ENCODE results near the gene PLA2G2F. TPM values are rescaled to one million over a fixed set of nuclear protein-coding genes. Genes with fewer than 3 reads are reported as not detected.

PLA2G2F gene
- total and polyA plus RNA-seq, 7 donors, result 0.03 TPM; not detected in 6

DNA sequence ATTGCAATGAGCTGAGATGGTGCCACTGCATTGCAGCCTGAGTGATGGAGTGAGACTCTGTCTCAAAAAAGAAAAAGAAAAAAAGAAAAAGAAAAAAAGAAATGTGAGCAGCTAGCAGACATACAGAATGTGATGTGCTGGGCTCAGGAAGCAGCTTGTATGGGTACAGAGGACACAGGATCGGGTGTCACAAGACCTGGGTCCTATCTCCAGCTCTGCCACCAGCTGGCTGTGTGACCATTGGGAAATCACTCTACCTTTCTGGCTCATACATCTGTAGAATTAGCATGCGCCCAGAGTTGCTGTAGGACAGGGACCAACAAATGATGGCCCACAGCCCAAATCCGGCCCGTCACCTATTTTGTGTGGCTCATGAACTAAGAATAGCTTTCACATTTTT lies 50.5 kb downstream of the PLA2G2F start:
- no peaks in the 10 kb centered on the region for H3K9me3 ChIP-seq
- DNase-seq (no peak), ATAC-seq (no peak)
- H3K4me3 ChIP-seq, result no peak overlapping the region
- H3K27me3 ChIP-seq (ENCODE audit: insufficient read depth in 3 of 3, low read length in 2 of 3), result peaks cover 0 to 42% (median 4%) of the 10 kb centered on the region in 3 donors
- no peaks in the 10 kb centered on the region for H3K36me3 ChIP-seq (ENCODE audit: insufficient read depth in 1 of 2, low read depth in 1 of 2)
- WGBS, 3 donors, result 55 to 84% (median 66%) methylated on average over 4 of the region's 4 CpGs
- peaks cover under 1% of the 10 kb centered on the region for H3K4me1 ChIP-seq
- H3K27ac ChIP-seq, result no peak overlapping the region
- TF ChIP-seq, protein P1, sequence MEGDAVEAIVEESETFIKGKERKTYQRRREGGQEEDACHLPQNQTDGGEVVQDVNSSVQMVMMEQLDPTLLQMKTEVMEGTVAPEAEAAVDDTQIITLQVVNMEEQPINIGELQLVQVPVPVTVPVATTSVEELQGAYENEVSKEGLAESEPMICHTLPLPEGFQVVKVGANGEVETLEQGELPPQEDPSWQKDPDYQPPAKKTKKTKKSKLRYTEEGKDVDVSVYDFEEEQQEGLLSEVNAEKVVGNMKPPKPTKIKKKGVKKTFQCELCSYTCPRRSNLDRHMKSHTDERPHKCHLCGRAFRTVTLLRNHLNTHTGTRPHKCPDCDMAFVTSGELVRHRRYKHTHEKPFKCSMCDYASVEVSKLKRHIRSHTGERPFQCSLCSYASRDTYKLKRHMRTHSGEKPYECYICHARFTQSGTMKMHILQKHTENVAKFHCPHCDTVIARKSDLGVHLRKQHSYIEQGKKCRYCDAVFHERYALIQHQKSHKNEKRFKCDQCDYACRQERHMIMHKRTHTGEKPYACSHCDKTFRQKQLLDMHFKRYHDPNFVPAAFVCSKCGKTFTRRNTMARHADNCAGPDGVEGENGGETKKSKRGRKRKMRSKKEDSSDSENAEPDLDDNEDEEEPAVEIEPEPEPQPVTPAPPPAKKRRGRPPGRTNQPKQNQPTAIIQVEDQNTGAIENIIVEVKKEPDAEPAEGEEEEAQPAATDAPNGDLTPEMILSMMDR (IDR thresholded peaks at IDR 0.05), result no peak
- intact Hi-C loops (cut with DNase I), result loop anchor here in 1 of 2 donors (5.0 kb wide), 1 partner anchor 212 kb away; the partner anchor contains the start of gene PLA2G2A

GRCh38 chr1:20190256-20191160 lies 51.4 kb downstream of the PLA2G2F start:
- no peak overlapping the region for H3K27ac ChIP-seq

GRCh38 chr1:20191266-20191825 lies 52.2 kb downstream of the PLA2G2F start:
- Histone ChIP-seq H3K4me1 (peaks cover 4% of the 10 kb centered on the region), H3K27me3 (ENCODE audit: insufficient read depth in 3 of 3, low read length in 2 of 3) (peaks cover 0 to 26% (median 4%) of the 10 kb centered on the region in 3 donors)
- intact Hi-C loops (cut with DNase I), result loop anchor here in 1 of 2 donors (5.0 kb wide), 1 partner anchor 214 kb away; the partner anchor contains the start of gene PLA2G2A

More at GRCh38 chr1:20190256-20191160, 51.4 kb downstream of the PLA2G2F start:
- WGBS, 3 donors, result 73 to 86% (median 76%) methylated on average over 19 of the region's 19 CpGs
- no peak overlapping the region for H3K4me3 ChIP-seq
- intact Hi-C loops (cut with DNase I), result loop anchor here in 1 of 2 donors (5.0 kb wide), 1 partner anchor 213 kb away; the partner anchor contains the start of gene PLA2G2A
- no peaks in the 10 kb centered on the region for H3K9me3 ChIP-seq
- peaks cover 4% of the 10 kb centered on the region for H3K4me1 ChIP-seq
- H3K27me3 ChIP-seq (ENCODE audit: insufficient read depth in 3 of 3, low read length in 2 of 3), result peaks cover 0 to 35% (median 4%) of the 10 kb centered on the region in 3 donors
- H3K36me3 ChIP-seq (ENCODE audit: insufficient read depth in 1 of 2, low read depth in 1 of 2), result no peaks in the 10 kb centered on the region
- ATAC-seq (no peak), DNase-seq (no peak)
- TF ChIP-seq, protein P1 (IDR thresholded peaks at IDR 0.05), result no peak

GRCh38 chr1:20192364-20192763 lies 53.2 kb downstream of the PLA2G2F start:
- DNase-seq (no peak), ATAC-seq (peak in 1 of 4 donors; percentile 38)
- Histone ChIP-seq H3K27me3 (ENCODE audit: insufficient read depth in 3 of 3, low read length in 2 of 3) (peaks cover 0 to 19% (median 4%) of the 10 kb centered on the region in 3 donors), H3K4me3 (no peak overlapping the region), H3K36me3 (ENCODE audit: insufficient read depth in 1 of 2, low read depth in 1 of 2) (no peaks in the 10 kb centered on the region), H3K4me1 (peaks cover 4% of the 10 kb centered on the region), H3K27ac (no peak overlapping the region), H3K9me3 (no peaks in the 10 kb centered on the region)
- TF ChIP-seq, protein P1 (IDR thresholded peaks at IDR 0.05), result no peak
- intact Hi-C loops (cut with DNase I), result loop anchor here in 1 of 2 donors (5.0 kb wide), 1 partner anchor 215 kb away; the partner anchor contains the start of gene PLA2G2A
- WGBS, 3 donors, result 44 to 51% (median 46%) methylated on average over 5 of the region's 5 CpGs

More at GRCh38 chr1:20191266-20191825, 52.2 kb downstream of the PLA2G2F start:
- Histone ChIP-seq H3K4me3 (no peak overlapping the region), H3K27ac (no peak overlapping the region), H3K9me3 (no peaks in the 10 kb centered on the region), H3K36me3 (ENCODE audit: insufficient read depth in 1 of 2, low read depth in 1 of 2) (no peaks in the 10 kb centered on the region)
- no peak for ATAC-seq
- TF ChIP-seq, protein P1 (IDR thresholded peaks at IDR 0.05), result no peak
- WGBS, 3 donors, result 60 to 61% (median 60%) methylated on average over 12 of the region's 12 CpGs
- no peak for DNase-seq

Measured in psoas muscle (tissue), 8 donors.